HEK293T (cell line): ENCODE measurements around the gene GRP.

Experiments used
- ARNT ChIP-seq: fragments of 450-650 bp; IDR thresholded peaks from 2 replicates; pipeline ENCODE4 v1.6.1; 2017; ENCODE audit warnings: mild to moderate bottlenecking
- BHLHE40 ChIP-seq: fragments of 450-650 bp; IDR thresholded peaks from 2 replicates; pipeline ENCODE4 v1.6.1; 2016; ENCODE audit warnings: mild to moderate bottlenecking, moderate library complexity, borderline replicate concordance
- CTBP1 ChIP-seq: fragments of 450-650 bp; IDR thresholded peaks from 2 replicates; pipeline ENCODE4 v1.6.1; 2016; ENCODE audit warnings: borderline replicate concordance
- ELF4 ChIP-seq: fragments of 450-650 bp; IDR thresholded peaks from 2 replicates; pipeline ENCODE4 v1.6.1; 2017; ENCODE audit warnings: antibody characterized with exemption
- FOXA1 ChIP-seq: fragments of 450-650 bp; IDR thresholded peaks from 2 replicates; pipeline ENCODE4 v1.6.1; 2016; ENCODE audit warnings: mild to moderate bottlenecking
- FOXK2 ChIP-seq: fragments of 450-650 bp; IDR thresholded peaks from 2 replicates; pipeline ENCODE4 v1.6.1; 2016; ENCODE audit warnings: mild to moderate bottlenecking
- FOXM1 ChIP-seq: fragments of 450-650 bp; IDR thresholded peaks from 2 replicates; pipeline ENCODE4 v1.6.1; 2017; ENCODE audit warnings: mild to moderate bottlenecking, borderline replicate concordance
- L3MBTL2 ChIP-seq: fragments of 450-650 bp; conservative IDR thresholded peaks from 2 replicates; pipeline ENCODE4 v1.6.1; 2016; ENCODE audit warnings: mild to moderate bottlenecking
- LEF1 ChIP-seq: fragments of 450-650 bp; IDR thresholded peaks from 2 replicates; pipeline ENCODE4 v1.6.1; 2017; ENCODE audit warnings: mild to moderate bottlenecking, borderline replicate concordance
- NFRKB ChIP-seq: fragments of 450-650 bp; IDR thresholded peaks from 2 replicates; pipeline ENCODE4 v1.6.1; 2016; ENCODE audit warnings: mild to moderate bottlenecking, moderate library complexity
- SP1 ChIP-seq: fragments of 450-650 bp; IDR thresholded peaks from 2 replicates; pipeline ENCODE4 v1.6.1; 2017
- TARDBP ChIP-seq: fragments of 450-650 bp; IDR thresholded peaks from 2 replicates; pipeline ENCODE4 v1.6.1; 2016
- ZNF384 ChIP-seq: fragments of 450-650 bp; IDR thresholded peaks from 2 replicates; pipeline ENCODE4 v1.6.1; 2016
- TF ChIP-seq, protein P1 (sequence below): fragments of 450-650 bp; IDR thresholded peaks from 2 replicates; pipeline ENCODE4 v1.6.1; 2016

DNA sequence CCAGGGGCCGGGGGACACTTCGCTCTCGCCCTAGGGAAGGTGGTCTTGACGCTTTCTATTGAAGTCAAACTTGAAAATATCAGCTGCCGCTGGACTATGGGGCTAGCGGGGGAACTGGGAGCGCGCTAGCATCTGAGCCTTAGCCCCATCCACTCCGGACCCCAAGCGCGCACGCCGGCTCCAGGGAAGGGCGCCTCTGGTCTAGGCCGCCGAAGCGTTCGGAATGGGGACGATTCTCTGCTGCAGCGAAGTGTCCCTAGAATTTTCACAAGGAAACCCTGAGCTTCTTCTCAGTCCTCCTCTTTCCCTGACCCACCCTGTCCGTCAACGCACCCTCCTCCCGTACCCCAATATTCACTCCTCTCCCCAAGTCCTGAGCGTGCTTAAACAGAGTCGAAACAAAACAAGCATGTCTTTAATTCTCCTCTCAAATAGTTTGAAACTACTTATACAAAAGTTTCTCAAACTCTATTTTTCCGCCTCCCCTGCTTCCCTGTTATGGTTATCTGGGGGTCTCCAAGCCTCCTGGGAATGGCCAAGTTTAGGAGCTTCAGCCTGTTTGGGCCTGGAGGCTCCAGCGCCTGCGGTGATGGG, 48.3 kb downstream of the GRP start:
- TF ChIP-seq TARDBP (no peak), NFRKB (no peak), ARNT (no peak), LEF1 (no peak), FOXK2 (no peak), CTBP1 (no peak), ELF4 (no peak), ZNF384 (no peak), L3MBTL2 (no peak), SP1 (no peak), BHLHE40 (no peak), FOXA1 (no peak), FOXM1 (no peak)
- TF ChIP-seq, protein P1, sequence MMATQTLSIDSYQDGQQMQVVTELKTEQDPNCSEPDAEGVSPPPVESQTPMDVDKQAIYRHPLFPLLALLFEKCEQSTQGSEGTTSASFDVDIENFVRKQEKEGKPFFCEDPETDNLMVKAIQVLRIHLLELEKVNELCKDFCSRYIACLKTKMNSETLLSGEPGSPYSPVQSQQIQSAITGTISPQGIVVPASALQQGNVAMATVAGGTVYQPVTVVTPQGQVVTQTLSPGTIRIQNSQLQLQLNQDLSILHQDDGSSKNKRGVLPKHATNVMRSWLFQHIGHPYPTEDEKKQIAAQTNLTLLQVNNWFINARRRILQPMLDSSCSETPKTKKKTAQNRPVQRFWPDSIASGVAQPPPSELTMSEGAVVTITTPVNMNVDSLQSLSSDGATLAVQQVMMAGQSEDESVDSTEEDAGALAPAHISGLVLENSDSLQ, result no peak
